MM.1S (cell line): ENCODE results near the gene GCNT3.

ENCODE experiments used
- CTCF ChIP-seq: fragments of 300-600 bp; sonication (generic); IDR thresholded peaks from 2 replicates; pipeline ENCODE4 v1.5.1; 2016; ENCODE audit warnings: antibody characterized with exemption, low read length, mixed read lengths
- EZH2 ChIP-seq: fragments of 300-600 bp; sonication (generic); optimal IDR thresholded peaks from 2 replicates; pipeline ENCODE3; 2017; ENCODE audit warnings: low read depth, mild to moderate bottlenecking, antibody characterized with exemption, low read length, mixed read lengths
- EZH2phosphoT487 ChIP-seq: fragments of 300-600 bp; sonication (generic); IDR thresholded peaks from 2 replicates; pipeline ENCODE4 v1.6.1; 2018; ENCODE audit warnings: antibody characterized with exemption, low read length

GRCh38 chr15:59595434-59595915, 16.1 kb upstream of the GCNT3 start:
- TF ChIP-seq CTCF, result no peak
- no peak for TF ChIP-seq EZH2
- TF ChIP-seq EZH2phosphoT487, result no peak
